ENCODE measurements around the gene FERMT3.
A peak's percentile ranks its signal among the peaks of the same experiment; 100 is the strongest.

FERMT3 gene

GRCh38 chr11:64220798-64221197, 14.3 kb downstream of the FERMT3 start:
- no peak for DNase-seq (ENCODE audit: low spot score)

- no peak for DNase-seq (ENCODE audit: low spot score)
Observed at GRCh38 chr11:64222651-64223000, 16.1 kb downstream of the FERMT3 start.

- no peak for DNase-seq (ENCODE audit: low spot score)
Observed at GRCh38 chr11:64223001-64223651, 16.6 kb downstream of the FERMT3 start.

GRCh38 chr11:64224151-64224890, 17.8 kb downstream of the FERMT3 start:
- DNase-seq (ENCODE audit: low spot score), result no peak

- peak; percentile 26 for DNase-seq (ENCODE audit: low spot score)
Observed at GRCh38 chr11:64224891-64225607, 18.5 kb downstream of the FERMT3 start.

- peak; percentile 93 for DNase-seq (ENCODE audit: low spot score)
Observed at GRCh38 chr11:64225608-64226506, 19.3 kb downstream of the FERMT3 start, which contains the start of the genes NUDT22 and TRPT1. Gene NUDT22, plus strand, starts transcription at chr11:64226274. Its CDS starts 379 bp downstream, at chr11:64226653. Gene TRPT1, minus strand, starts transcription at chr11:64226186. Its CDS starts 326 bp downstream, at chr11:64225860.

GRCh38 chr11:64226507-64227051, 20.1 kb downstream of the FERMT3 start:
- peak; percentile 32 for DNase-seq (ENCODE audit: low spot score)

- DNase-seq (ENCODE audit: low spot score), result no peak
Observed at GRCh38 chr11:64227405-64227956, 21.0 kb downstream of the FERMT3 start.

- DNase-seq (ENCODE audit: low spot score), result no peak
Observed at GRCh38 chr11:64229090-64229743, 22.7 kb downstream of the FERMT3 start.

- DNase-seq (ENCODE audit: low spot score), result no peak
Observed at GRCh38 chr11:64229744-64230170, 23.2 kb downstream of the FERMT3 start.

- DNase-seq (ENCODE audit: low spot score), result peak; percentile 85
Observed at GRCh38 chr11:64230171-64230984, 23.9 kb downstream of the FERMT3 start, which contains the start of gene DNAJC4. Gene DNAJC4, plus strand, starts transcription at chr11:64230548. Its CDS starts 307 bp downstream, at chr11:64230855.

- DNase-seq (ENCODE audit: low spot score), result no peak
Observed at GRCh38 chr11:64230985-64231365, 24.5 kb downstream of the FERMT3 start.

GRCh38 chr11:64231546-64231945, 25.0 kb downstream of the FERMT3 start:
- DNase-seq (ENCODE audit: low spot score), result no peak

GRCh38 chr11:64232182-64232966, 25.9 kb downstream of the FERMT3 start:
- no peak for DNase-seq (ENCODE audit: low spot score)

- no peak for DNase-seq (ENCODE audit: low spot score)
Observed at GRCh38 chr11:64232967-64233315, 26.4 kb downstream of the FERMT3 start.

- DNase-seq (ENCODE audit: low spot score), result peak; percentile 54
Observed at GRCh38 chr11:64233913-64234586, 27.5 kb downstream of the FERMT3 start, which contains the start of gene VEGFB. Gene VEGFB, plus strand, starts transcription at chr11:64234584. Its CDS starts 250 bp downstream, at chr11:64234834.

GRCh38 chr11:64234647-64235379, 28.3 kb downstream of the FERMT3 start:
- DNase-seq (ENCODE audit: low spot score), result peak; percentile 53

All from iPS-NIHi11 (cell line).